ENCODE measurements around the gene PIK3CD.
A peak's percentile ranks its signal among the peaks of the same experiment; 100 is the strongest.

The PIK3CD gene

GRCh38 chr1:9634582-9634981 is 16.9 kb upstream of the PIK3CD start:
- Histone ChIP-seq H3K27ac (ENCODE audit: low read depth, low read length) (no peak overlapping the region), H3K36me3 (ENCODE audit: control insufficient read depth in 1 of 2, insufficient read depth in 2 of 2, low read length in 2 of 2) (no peaks in the 10 kb centered on the region), H3K4me1 (ENCODE audit: control insufficient read depth in 1 of 2, insufficient read depth in 2 of 2, low read length in 2 of 2) (peaks cover 0 to 4% of the 10 kb centered on the region in 2 donors), H3K9ac (ENCODE audit: low read depth in 1 of 2, low read length in 2 of 2) (no peak overlapping the region), H3K4me3 (ENCODE audit: low read depth in 1 of 2, low read length in 2 of 2) (no peak overlapping the region), H3K27me3 (ENCODE audit: control insufficient read depth in 1 of 2, insufficient read depth in 2 of 2, low read length in 2 of 2) (no peaks in the 10 kb centered on the region), H3K9me3 (ENCODE audit: control insufficient read depth in 1 of 2, low read length in 2 of 2) (no peaks in the 10 kb centered on the region)

- no peaks in the 10 kb centered on the region for H3K27me3 ChIP-seq (ENCODE audit: control insufficient read depth in 1 of 2, insufficient read depth in 2 of 2, low read length in 2 of 2)
- H3K36me3 ChIP-seq (ENCODE audit: control insufficient read depth in 1 of 2, insufficient read depth in 2 of 2, low read length in 2 of 2) = no peaks in the 10 kb centered on the region
- H3K4me3 ChIP-seq (ENCODE audit: low read depth in 1 of 2, low read length in 2 of 2) = no peak overlapping the region
- no peak overlapping the region for H3K9ac ChIP-seq (ENCODE audit: low read depth in 1 of 2, low read length in 2 of 2)
- no peak overlapping the region for H3K27ac ChIP-seq (ENCODE audit: low read depth, low read length)
- H3K4me1 ChIP-seq (ENCODE audit: control insufficient read depth in 1 of 2, insufficient read depth in 2 of 2, low read length in 2 of 2) = peaks cover 0 to 7% of the 10 kb centered on the region in 2 donors
- no peaks in the 10 kb centered on the region for H3K9me3 ChIP-seq (ENCODE audit: control insufficient read depth in 1 of 2, low read length in 2 of 2)
Observed at GRCh38 chr1:9639227-9639626, 12.3 kb upstream of the PIK3CD start.

- Histone ChIP-seq H3K9me3 (ENCODE audit: control insufficient read depth in 1 of 2, low read length in 2 of 2) (no peaks in the 10 kb centered on the region), H3K36me3 (ENCODE audit: control insufficient read depth in 1 of 2, insufficient read depth in 2 of 2, low read length in 2 of 2) (no peaks in the 10 kb centered on the region), H3K27ac (ENCODE audit: low read depth, low read length) (no peak overlapping the region), H3K4me3 (ENCODE audit: low read depth in 1 of 2, low read length in 2 of 2) (no peak overlapping the region), H3K9ac (ENCODE audit: low read depth in 1 of 2, low read length in 2 of 2) (no peak overlapping the region), H3K4me1 (ENCODE audit: control insufficient read depth in 1 of 2, insufficient read depth in 2 of 2, low read length in 2 of 2) (peaks cover 0 to 7% of the 10 kb centered on the region in 2 donors), H3K27me3 (ENCODE audit: control insufficient read depth in 1 of 2, insufficient read depth in 2 of 2, low read length in 2 of 2) (no peaks in the 10 kb centered on the region)
Observed at GRCh38 chr1:9643351-9644256, 7.9 kb upstream of the PIK3CD start.

- no peaks in the 10 kb centered on the region for H3K36me3 ChIP-seq (ENCODE audit: control insufficient read depth in 1 of 2, insufficient read depth in 2 of 2, low read length in 2 of 2)
- H3K9ac ChIP-seq (ENCODE audit: low read depth in 1 of 2, low read length in 2 of 2) = no peak overlapping the region
- H3K27me3 ChIP-seq (ENCODE audit: control insufficient read depth in 1 of 2, insufficient read depth in 2 of 2, low read length in 2 of 2) = peaks cover 0 to under 1% of the 10 kb centered on the region in 2 donors
- H3K4me3 ChIP-seq (ENCODE audit: low read depth in 1 of 2, low read length in 2 of 2) = no peak overlapping the region
- no peak overlapping the region for H3K27ac ChIP-seq (ENCODE audit: low read depth, low read length)
- no peaks in the 10 kb centered on the region for H3K9me3 ChIP-seq (ENCODE audit: control insufficient read depth in 1 of 2, low read length in 2 of 2)
- peaks cover 0 to 10% of the 10 kb centered on the region in 2 donors for H3K4me1 ChIP-seq (ENCODE audit: control insufficient read depth in 1 of 2, insufficient read depth in 2 of 2, low read length in 2 of 2)
Observed at GRCh38 chr1:9646037-9646436, 5.5 kb upstream of the PIK3CD start.

- H3K9me3 ChIP-seq (ENCODE audit: control insufficient read depth in 1 of 2, low read length in 2 of 2) = no peaks in the 10 kb centered on the region
- no peak overlapping the region for H3K4me3 ChIP-seq (ENCODE audit: low read depth in 1 of 2, low read length in 2 of 2)
- H3K27me3 ChIP-seq (ENCODE audit: control insufficient read depth in 1 of 2, insufficient read depth in 2 of 2, low read length in 2 of 2) = peaks cover 0 to 9% of the 10 kb centered on the region in 2 donors
Observed at GRCh38 chr1:9648171-9648570, 3.4 kb upstream of the PIK3CD start.

GRCh38 chr1:9649769-9650168 is 1.8 kb upstream of the PIK3CD start:
- no peaks in the 10 kb centered on the region for H3K9me3 ChIP-seq (ENCODE audit: control insufficient read depth in 1 of 2, low read length in 2 of 2)
- peaks cover 0 to 13% of the 10 kb centered on the region in 2 donors for H3K4me1 ChIP-seq (ENCODE audit: control insufficient read depth in 1 of 2, insufficient read depth in 2 of 2, low read length in 2 of 2)
- peaks cover 8 to 21% of the 10 kb centered on the region in 2 donors for H3K27me3 ChIP-seq (ENCODE audit: control insufficient read depth in 1 of 2, insufficient read depth in 2 of 2, low read length in 2 of 2)
- no peak overlapping the region for H3K27ac ChIP-seq (ENCODE audit: low read depth, low read length)
- no peak overlapping the region for H3K9ac ChIP-seq (ENCODE audit: low read depth in 1 of 2, low read length in 2 of 2)
- H3K36me3 ChIP-seq (ENCODE audit: control insufficient read depth in 1 of 2, insufficient read depth in 2 of 2, low read length in 2 of 2) = no peaks in the 10 kb centered on the region
- no peak overlapping the region for H3K4me3 ChIP-seq (ENCODE audit: low read depth in 1 of 2, low read length in 2 of 2)

More at GRCh38 chr1:9648171-9648570, 3.4 kb upstream of the PIK3CD start:
- no peaks in the 10 kb centered on the region for H3K36me3 ChIP-seq (ENCODE audit: control insufficient read depth in 1 of 2, insufficient read depth in 2 of 2, low read length in 2 of 2)
- no peak overlapping the region for H3K9ac ChIP-seq (ENCODE audit: low read depth in 1 of 2, low read length in 2 of 2)
- H3K27ac ChIP-seq (ENCODE audit: low read depth, low read length) = no peak overlapping the region
- H3K4me1 ChIP-seq (ENCODE audit: control insufficient read depth in 1 of 2, insufficient read depth in 2 of 2, low read length in 2 of 2) = peaks cover 0 to 13% of the 10 kb centered on the region in 2 donors

- peak overlapping the region; percentile 47 to 62 for H3K4me3 ChIP-seq (ENCODE audit: low read depth in 1 of 2, low read length in 2 of 2)
- no peaks in the 10 kb centered on the region for H3K36me3 ChIP-seq (ENCODE audit: control insufficient read depth in 1 of 2, insufficient read depth in 2 of 2, low read length in 2 of 2)
- H3K27ac ChIP-seq (ENCODE audit: low read depth, low read length) = no peak overlapping the region
- no peaks in the 10 kb centered on the region for H3K9me3 ChIP-seq (ENCODE audit: control insufficient read depth in 1 of 2, low read length in 2 of 2)
- no peak overlapping the region for H3K9ac ChIP-seq (ENCODE audit: low read depth in 1 of 2, low read length in 2 of 2)
- peaks cover 8 to 21% of the 10 kb centered on the region in 2 donors for H3K27me3 ChIP-seq (ENCODE audit: control insufficient read depth in 1 of 2, insufficient read depth in 2 of 2, low read length in 2 of 2)
- H3K4me1 ChIP-seq (ENCODE audit: control insufficient read depth in 1 of 2, insufficient read depth in 2 of 2, low read length in 2 of 2) = peaks cover 0 to 13% of the 10 kb centered on the region in 2 donors
Observed at GRCh38 chr1:9651220-9651564, 339 bp upstream of the PIK3CD start.

GRCh38 chr1:9652379-9653209 is 1.1 kb downstream of the PIK3CD start:
- peaks cover 0 to 13% of the 10 kb centered on the region in 2 donors for H3K4me1 ChIP-seq (ENCODE audit: control insufficient read depth in 1 of 2, insufficient read depth in 2 of 2, low read length in 2 of 2)
- H3K27me3 ChIP-seq (ENCODE audit: control insufficient read depth in 1 of 2, insufficient read depth in 2 of 2, low read length in 2 of 2) = peaks cover 8 to 21% of the 10 kb centered on the region in 2 donors
- H3K4me3 ChIP-seq (ENCODE audit: low read depth in 1 of 2, low read length in 2 of 2) = peak overlapping the region; percentile 47 to 62
- H3K9ac ChIP-seq (ENCODE audit: low read depth in 1 of 2, low read length in 2 of 2) = no peak overlapping the region
- H3K27ac ChIP-seq (ENCODE audit: low read depth, low read length) = no peak overlapping the region
- no peaks in the 10 kb centered on the region for H3K9me3 ChIP-seq (ENCODE audit: control insufficient read depth in 1 of 2, low read length in 2 of 2)
- H3K36me3 ChIP-seq (ENCODE audit: control insufficient read depth in 1 of 2, insufficient read depth in 2 of 2, low read length in 2 of 2) = no peaks in the 10 kb centered on the region

- H3K4me3 ChIP-seq (ENCODE audit: low read depth in 1 of 2, low read length in 2 of 2) = peak overlapping the region; percentile 12 to 62
- H3K36me3 ChIP-seq (ENCODE audit: control insufficient read depth in 1 of 2, insufficient read depth in 2 of 2, low read length in 2 of 2) = no peaks in the 10 kb centered on the region
- H3K9me3 ChIP-seq (ENCODE audit: control insufficient read depth in 1 of 2, low read length in 2 of 2) = no peaks in the 10 kb centered on the region
- H3K27ac ChIP-seq (ENCODE audit: low read depth, low read length) = no peak overlapping the region
- peaks cover 0 to 13% of the 10 kb centered on the region in 2 donors for H3K4me1 ChIP-seq (ENCODE audit: control insufficient read depth in 1 of 2, insufficient read depth in 2 of 2, low read length in 2 of 2)
- peaks cover 8 to 21% of the 10 kb centered on the region in 2 donors for H3K27me3 ChIP-seq (ENCODE audit: control insufficient read depth in 1 of 2, insufficient read depth in 2 of 2, low read length in 2 of 2)
- peak overlapping the region in 1 of 2 donors; percentile 16 for H3K9ac ChIP-seq (ENCODE audit: low read depth in 1 of 2, low read length in 2 of 2)
Observed at GRCh38 chr1:9653210-9653490, 1.6 kb downstream of the PIK3CD start.

- H3K9me3 ChIP-seq (ENCODE audit: control insufficient read depth in 1 of 2, low read length in 2 of 2) = no peaks in the 10 kb centered on the region
- peak overlapping the region; percentile 12 to 62 for H3K4me3 ChIP-seq (ENCODE audit: low read depth in 1 of 2, low read length in 2 of 2)
- no peak overlapping the region for H3K27ac ChIP-seq (ENCODE audit: low read depth, low read length)
- peak overlapping the region; percentile 16 to 18 for H3K9ac ChIP-seq (ENCODE audit: low read depth in 1 of 2, low read length in 2 of 2)
- peaks cover 0 to 13% of the 10 kb centered on the region in 2 donors for H3K4me1 ChIP-seq (ENCODE audit: control insufficient read depth in 1 of 2, insufficient read depth in 2 of 2, low read length in 2 of 2)
- H3K27me3 ChIP-seq (ENCODE audit: control insufficient read depth in 1 of 2, insufficient read depth in 2 of 2, low read length in 2 of 2) = peaks cover 8 to 21% of the 10 kb centered on the region in 2 donors
- H3K36me3 ChIP-seq (ENCODE audit: control insufficient read depth in 1 of 2, insufficient read depth in 2 of 2, low read length in 2 of 2) = no peaks in the 10 kb centered on the region
Observed at GRCh38 chr1:9653491-9654050, 2.0 kb downstream of the PIK3CD start.

All from duodenal mucosa (tissue), 2 donors.